ENCODE data around the gene ARHGAP6.
"Not testable (repeated sequence)": the region's sequence is repeated elsewhere in the genome, so short reads cannot be mapped to it uniquely, and the experiment has no call there.

ARHGAP6 gene

GRCh38 chrX:11641349-11642065 is 24.2 kb downstream of the ARHGAP6 start:
- DNase-seq: peak; percentile 35

- no peak for DNase-seq
These were observed 25.6 kb downstream of the ARHGAP6 start for GRCh38 chrX:11640089-11640488.

GRCh38 chrX:11632732-11633131 is 33.0 kb downstream of the ARHGAP6 start:
- no peak for DNase-seq

- DNase-seq: peak; percentile 86
These were observed 36.0 kb downstream of the ARHGAP6 start for GRCh38 chrX:11629593-11630211.

- DNase-seq: no peak
These were observed 37.3 kb downstream of the ARHGAP6 start for GRCh38 chrX:11628399-11628798.

GRCh38 chrX:11626351-11626750 is 39.4 kb downstream of the ARHGAP6 start:
- DNase-seq: no peak

GRCh38 chrX:11619441-11619840 is 46.3 kb downstream of the ARHGAP6 start:
- DNase-seq: peak; percentile 70

- not testable (repeated sequence) for DNase-seq
These were observed 51.5 kb downstream of the ARHGAP6 start for GRCh38 chrX:11614253-11614652.

GRCh38 chrX:11611965-11612364 is 53.8 kb downstream of the ARHGAP6 start:
- DNase-seq: no peak

- no peak for DNase-seq
These were observed 54.6 kb downstream of the ARHGAP6 start for GRCh38 chrX:11611161-11611560.

- DNase-seq: no peak
These were observed 56.6 kb downstream of the ARHGAP6 start for GRCh38 chrX:11609109-11609508.

GRCh38 chrX:11606408-11606807 is 59.3 kb downstream of the ARHGAP6 start:
- DNase-seq: no peak

- DNase-seq: no peak
These were observed 65.1 kb downstream of the ARHGAP6 start for GRCh38 chrX:11600578-11600977.

GRCh38 chrX:11597479-11597878 is 68.2 kb downstream of the ARHGAP6 start:
- DNase-seq: no peak

- no peak for DNase-seq
These were observed 73.9 kb downstream of the ARHGAP6 start for GRCh38 chrX:11591723-11592346.

- no peak for DNase-seq
These were observed 76.1 kb downstream of the ARHGAP6 start for GRCh38 chrX:11589641-11590040.

GRCh38 chrX:11588097-11588496 is 77.6 kb downstream of the ARHGAP6 start:
- peak; percentile 35 for DNase-seq

GRCh38 chrX:11585174-11585573 is 80.5 kb downstream of the ARHGAP6 start:
- DNase-seq: no peak

GRCh38 chrX:11580789-11581188 is 84.9 kb downstream of the ARHGAP6 start:
- no peak for DNase-seq

- peak; percentile 74 for DNase-seq
These were observed 85.8 kb downstream of the ARHGAP6 start for GRCh38 chrX:11579636-11580600.

- DNase-seq: not testable (repeated sequence)
These were observed 87.4 kb downstream of the ARHGAP6 start for GRCh38 chrX:11578301-11578700.

GRCh38 chrX:11577603-11578002 is 88.1 kb downstream of the ARHGAP6 start:
- DNase-seq: no peak

- DNase-seq: no peak
These were observed 90.4 kb downstream of the ARHGAP6 start for GRCh38 chrX:11575332-11575731.

Data from fibroblast of upper back skin (primary cell).